ENCODE data around the gene MRPL10.

The MRPL10 gene

GRCh38 chr17:47870056-47870455, 38.7 kb upstream of the MRPL10 start:
- no peak for DNase-seq (ENCODE audit: low spot score)
- Histone ChIP-seq H3K27ac (no peak overlapping the region), H3K4me3 (no peak overlapping the region)
- TF ChIP-seq, protein P1, sequence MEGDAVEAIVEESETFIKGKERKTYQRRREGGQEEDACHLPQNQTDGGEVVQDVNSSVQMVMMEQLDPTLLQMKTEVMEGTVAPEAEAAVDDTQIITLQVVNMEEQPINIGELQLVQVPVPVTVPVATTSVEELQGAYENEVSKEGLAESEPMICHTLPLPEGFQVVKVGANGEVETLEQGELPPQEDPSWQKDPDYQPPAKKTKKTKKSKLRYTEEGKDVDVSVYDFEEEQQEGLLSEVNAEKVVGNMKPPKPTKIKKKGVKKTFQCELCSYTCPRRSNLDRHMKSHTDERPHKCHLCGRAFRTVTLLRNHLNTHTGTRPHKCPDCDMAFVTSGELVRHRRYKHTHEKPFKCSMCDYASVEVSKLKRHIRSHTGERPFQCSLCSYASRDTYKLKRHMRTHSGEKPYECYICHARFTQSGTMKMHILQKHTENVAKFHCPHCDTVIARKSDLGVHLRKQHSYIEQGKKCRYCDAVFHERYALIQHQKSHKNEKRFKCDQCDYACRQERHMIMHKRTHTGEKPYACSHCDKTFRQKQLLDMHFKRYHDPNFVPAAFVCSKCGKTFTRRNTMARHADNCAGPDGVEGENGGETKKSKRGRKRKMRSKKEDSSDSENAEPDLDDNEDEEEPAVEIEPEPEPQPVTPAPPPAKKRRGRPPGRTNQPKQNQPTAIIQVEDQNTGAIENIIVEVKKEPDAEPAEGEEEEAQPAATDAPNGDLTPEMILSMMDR (IDR thresholded peaks at IDR 0.05), result no peak

- DNase-seq (ENCODE audit: low spot score), result no peak
- H3K4me3 ChIP-seq, result no peak overlapping the region
- H3K27ac ChIP-seq, result no peak overlapping the region
- TF ChIP-seq, protein P1 (IDR thresholded peaks at IDR 0.05), result no peak
Measured at GRCh38 chr17:47869114-47869513, 37.8 kb upstream of the MRPL10 start.

GRCh38 chr17:47867813-47868533, 36.6 kb upstream of the MRPL10 start:
- no peak overlapping the region for H3K27ac ChIP-seq
- no peak for DNase-seq (ENCODE audit: low spot score)
- TF ChIP-seq, protein P1 (IDR thresholded peaks at IDR 0.05), result no peak
- H3K4me3 ChIP-seq, result no peak overlapping the region

DNA sequence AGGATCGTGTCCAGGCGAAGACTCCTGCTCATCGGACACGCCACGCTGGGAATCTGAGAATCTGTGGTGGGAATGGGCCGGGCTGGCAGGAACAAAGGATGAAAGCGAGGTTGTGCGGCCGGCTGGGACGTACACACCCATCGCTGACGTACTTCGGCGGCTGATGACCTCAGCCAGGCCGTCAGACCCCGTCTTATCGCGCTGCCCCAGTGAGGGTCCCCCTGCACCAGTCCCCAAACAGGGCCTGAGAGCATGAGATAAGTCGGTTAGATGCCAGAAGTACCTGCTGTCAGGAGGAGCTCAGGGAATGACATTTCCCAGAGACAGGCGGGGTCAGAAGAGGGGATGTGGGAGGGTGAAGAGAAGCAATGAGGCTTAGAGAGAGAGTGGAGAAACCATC, 35.6 kb upstream of the MRPL10 start:
- DNase-seq (ENCODE audit: low spot score), result no peak
- no peak overlapping the region for H3K4me3 ChIP-seq
- TF ChIP-seq, protein P1 (IDR thresholded peaks at IDR 0.05), result no peak
- H3K27ac ChIP-seq, result no peak overlapping the region

- DNase-seq (ENCODE audit: low spot score), result no peak
- no peak overlapping the region for H3K4me3 ChIP-seq
- H3K27ac ChIP-seq, result no peak overlapping the region
- TF ChIP-seq, protein P1 (IDR thresholded peaks at IDR 0.05), result no peak
Measured at GRCh38 chr17:47864791-47865216, 33.5 kb upstream of the MRPL10 start.

GRCh38 chr17:47862621-47863440, 31.5 kb upstream of the MRPL10 start:
- TF ChIP-seq, protein P1 (IDR thresholded peaks at IDR 0.05), result no peak
- DNase-seq (ENCODE audit: low spot score), result no peak
- Histone ChIP-seq H3K4me3 (no peak overlapping the region), H3K27ac (no peak overlapping the region)

Measured in coronary artery (tissue), 2 donors.